Activated naive CD4-positive, alpha-beta T cell treated with anti-CD3 and anti-CD28 coated beads, Interleukin-2, amount 50 U/mL, for 24 hours (primary cell): ENCODE data around the gene ZBTB32.
"Not testable (repeated sequence)": the region's sequence is repeated elsewhere in the genome, so short reads cannot be mapped to it uniquely, and the experiment has no call there.

Source experiments
- H3K27ac Mint-ChIP-seq: one replicate; pipeline ENCODE4 v1.8.0; 2021; ENCODE audit warnings: mild to moderate bottlenecking, mixed read lengths
- H3K27me3 Mint-ChIP-seq: one replicate; pipeline ENCODE4 v1.8.0; 2021; ENCODE audit warnings: mixed read lengths
- H3K36me3 Mint-ChIP-seq: one replicate; pipeline ENCODE4 v1.8.0; 2021; ENCODE audit warnings: mixed read lengths
- H3K4me1 Mint-ChIP-seq: one replicate; pipeline ENCODE4 v1.8.0; 2021; ENCODE audit warnings: mixed read lengths
- H3K4me3 Mint-ChIP-seq: one replicate; pipeline ENCODE4 v1.8.0; 2021; ENCODE audit warnings: mild to moderate bottlenecking, mixed read lengths
- H3K9me3 Mint-ChIP-seq: one replicate; pipeline ENCODE4 v1.8.0; 2021; ENCODE audit warnings: mixed read lengths

The ZBTB32 gene, protein sequence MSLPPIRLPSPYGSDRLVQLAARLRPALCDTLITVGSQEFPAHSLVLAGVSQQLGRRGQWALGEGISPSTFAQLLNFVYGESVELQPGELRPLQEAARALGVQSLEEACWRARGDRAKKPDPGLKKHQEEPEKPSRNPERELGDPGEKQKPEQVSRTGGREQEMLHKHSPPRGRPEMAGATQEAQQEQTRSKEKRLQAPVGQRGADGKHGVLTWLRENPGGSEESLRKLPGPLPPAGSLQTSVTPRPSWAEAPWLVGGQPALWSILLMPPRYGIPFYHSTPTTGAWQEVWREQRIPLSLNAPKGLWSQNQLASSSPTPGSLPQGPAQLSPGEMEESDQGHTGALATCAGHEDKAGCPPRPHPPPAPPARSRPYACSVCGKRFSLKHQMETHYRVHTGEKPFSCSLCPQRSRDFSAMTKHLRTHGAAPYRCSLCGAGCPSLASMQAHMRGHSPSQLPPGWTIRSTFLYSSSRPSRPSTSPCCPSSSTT

GRCh38 chr19:35704218-35704617 lies at the start of gene ZBTB32:
TSS of gene ZBTB32 (plus strand) at chr19:35704558. CDS start at chr19:35714627, 10,069 bp downstream.
- H3K36me3 Mint-ChIP-seq, result no peaks in the 10 kb centered on the region

GRCh38 chr19:35654828-35655227 lies 49.5 kb upstream of the ZBTB32 start:
- not testable (repeated sequence) for H3K9me3 Mint-ChIP-seq, H3K4me3 Mint-ChIP-seq, H3K27ac Mint-ChIP-seq, H3K27me3 Mint-ChIP-seq
- peaks cover 29% of the 10 kb centered on the region for H3K4me1 Mint-ChIP-seq
- H3K36me3 Mint-ChIP-seq, result peaks cover 13% of the 10 kb centered on the region

More at GRCh38 chr19:35704218-35704617, at the start of gene ZBTB32:
- Mint-ChIP-seq H3K9me3 (no peaks in the 10 kb centered on the region), H3K27me3 (no peaks in the 10 kb centered on the region), H3K4me3 (no peak within 1 kb of the TSS), H3K27ac (no peak within 1 kb of the TSS), H3K4me1 (peaks cover 7% of the 10 kb centered on the region)

DNA sequence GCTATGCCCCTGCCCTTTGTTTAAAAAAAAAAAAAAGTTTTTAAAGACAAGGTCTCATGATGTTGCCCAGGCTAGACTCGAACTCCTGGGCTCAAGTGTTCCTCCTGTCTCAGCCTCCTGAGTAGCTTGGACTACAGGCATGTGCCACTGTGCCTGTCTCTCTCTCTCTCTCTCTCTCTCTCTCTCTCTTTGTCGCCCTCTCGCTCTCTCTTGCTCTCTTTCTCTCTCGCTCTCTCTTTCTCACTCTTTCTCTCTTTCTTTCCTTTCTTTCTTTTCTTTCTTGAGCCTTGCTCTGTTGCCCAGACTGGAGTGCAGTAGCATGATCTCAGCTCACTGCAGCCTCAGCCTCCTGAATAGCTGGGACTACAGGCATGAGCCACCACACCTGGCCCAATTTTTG lies 48.8 kb upstream of the ZBTB32 start:
- H3K27ac Mint-ChIP-seq, result peak overlapping the region; percentile 65
- H3K4me3 Mint-ChIP-seq, result no peak overlapping the region
- peaks cover 14% of the 10 kb centered on the region for H3K36me3 Mint-ChIP-seq
- H3K9me3 Mint-ChIP-seq, result no peaks in the 10 kb centered on the region
- no peaks in the 10 kb centered on the region for H3K27me3 Mint-ChIP-seq
- peaks cover 23% of the 10 kb centered on the region for H3K4me1 Mint-ChIP-seq

DNA sequence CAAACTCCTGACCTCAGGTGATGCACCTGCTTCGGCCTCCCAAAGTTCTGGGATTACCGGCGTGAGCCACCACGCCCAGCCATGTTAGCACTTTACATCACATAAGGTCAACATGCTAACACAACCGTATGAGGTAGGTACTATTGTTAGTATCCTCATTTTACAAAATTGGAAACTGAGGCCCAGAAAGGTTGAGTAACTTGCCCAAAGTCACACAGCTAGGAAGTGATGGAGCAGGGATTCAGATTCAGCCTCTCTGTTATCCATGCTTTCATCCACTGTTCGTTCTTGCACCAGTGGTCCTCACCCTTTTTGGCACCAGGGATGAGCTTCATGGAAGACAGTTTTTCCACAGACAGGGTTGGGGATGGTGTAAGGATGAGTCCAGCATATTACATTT lies 47.7 kb upstream of the ZBTB32 start:
- H3K4me1 Mint-ChIP-seq, result peaks cover 13% of the 10 kb centered on the region
- H3K4me3 Mint-ChIP-seq, result no peak overlapping the region
- no peak overlapping the region for H3K27ac Mint-ChIP-seq
- peaks cover 14% of the 10 kb centered on the region for H3K36me3 Mint-ChIP-seq
- no peaks in the 10 kb centered on the region for H3K9me3 Mint-ChIP-seq
- no peaks in the 10 kb centered on the region for H3K27me3 Mint-ChIP-seq

GRCh38 chr19:35657904-35658700 lies 46.3 kb upstream of the ZBTB32 start:
- no peaks in the 10 kb centered on the region for H3K9me3 Mint-ChIP-seq
- H3K27me3 Mint-ChIP-seq, result no peaks in the 10 kb centered on the region
- peaks cover 17% of the 10 kb centered on the region for H3K36me3 Mint-ChIP-seq
- no peak overlapping the region for H3K27ac Mint-ChIP-seq
- no peak overlapping the region for H3K4me3 Mint-ChIP-seq
- H3K4me1 Mint-ChIP-seq, result peaks cover 15% of the 10 kb centered on the region

- Mint-ChIP-seq H3K27ac (no peak overlapping the region), H3K36me3 (peaks cover 8% of the 10 kb centered on the region), H3K4me3 (no peak overlapping the region), H3K27me3 (no peaks in the 10 kb centered on the region), H3K4me1 (peaks cover 3% of the 10 kb centered on the region), H3K9me3 (no peaks in the 10 kb centered on the region)
Measured at GRCh38 chr19:35661995-35662340, 42.4 kb upstream of the ZBTB32 start.

DNA sequence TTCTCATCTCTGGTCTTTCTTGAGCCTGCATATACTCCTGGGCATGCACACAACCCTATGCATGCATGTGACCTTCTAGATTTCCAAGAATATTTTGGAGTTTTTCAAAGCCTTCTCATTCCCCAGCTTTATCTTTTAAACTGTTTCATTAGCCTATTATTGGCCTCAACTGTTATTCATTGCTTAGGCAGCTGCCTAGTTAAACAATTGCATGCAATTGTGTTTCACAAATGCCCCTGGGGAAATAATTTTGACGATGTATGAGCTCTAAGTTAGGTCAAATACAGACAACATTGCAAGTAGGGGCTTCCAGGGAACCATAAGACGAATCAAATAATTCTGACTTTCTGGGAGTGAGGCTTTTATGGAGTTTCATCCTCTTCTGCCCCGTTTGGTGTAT lies 40.4 kb upstream of the ZBTB32 start:
- peaks cover 3% of the 10 kb centered on the region for H3K4me1 Mint-ChIP-seq
- H3K4me3 Mint-ChIP-seq, result no peak overlapping the region
- no peak overlapping the region for H3K27ac Mint-ChIP-seq
- H3K27me3 Mint-ChIP-seq, result no peaks in the 10 kb centered on the region
- peaks cover 5% of the 10 kb centered on the region for H3K36me3 Mint-ChIP-seq
- H3K9me3 Mint-ChIP-seq, result no peaks in the 10 kb centered on the region

GRCh38 chr19:35665157-35665556 lies 39.2 kb upstream of the ZBTB32 start:
- Mint-ChIP-seq H3K4me1 (peaks cover 3% of the 10 kb centered on the region), H3K9me3 (no peaks in the 10 kb centered on the region), H3K4me3 (no peak overlapping the region), H3K27ac (no peak overlapping the region), H3K36me3 (peaks cover 3% of the 10 kb centered on the region), H3K27me3 (peaks cover 2% of the 10 kb centered on the region)

GRCh38 chr19:35665604-35666003 lies 38.8 kb upstream of the ZBTB32 start:
- H3K9me3 Mint-ChIP-seq, result no peaks in the 10 kb centered on the region
- H3K4me3 Mint-ChIP-seq, result no peak overlapping the region
- H3K27me3 Mint-ChIP-seq, result peaks cover 3% of the 10 kb centered on the region
- H3K36me3 Mint-ChIP-seq, result peaks cover 3% of the 10 kb centered on the region
- H3K4me1 Mint-ChIP-seq, result peaks cover 3% of the 10 kb centered on the region
- no peak overlapping the region for H3K27ac Mint-ChIP-seq

GRCh38 chr19:35666251-35666913 lies 38.0 kb upstream of the ZBTB32 start, which contains the start of gene UPK1A:
TSS of gene UPK1A (plus strand) at chr19:35666517. CDS start at chr19:35666813, 296 bp downstream.
- Mint-ChIP-seq H3K4me1 (peaks cover 3% of the 10 kb centered on the region), H3K4me3 (no peak within 1 kb of the TSS), H3K9me3 (no peaks in the 10 kb centered on the region), H3K36me3 (peaks cover 3% of the 10 kb centered on the region), H3K27ac (no peak within 1 kb of the TSS), H3K27me3 (peaks cover 4% of the 10 kb centered on the region)

DNA sequence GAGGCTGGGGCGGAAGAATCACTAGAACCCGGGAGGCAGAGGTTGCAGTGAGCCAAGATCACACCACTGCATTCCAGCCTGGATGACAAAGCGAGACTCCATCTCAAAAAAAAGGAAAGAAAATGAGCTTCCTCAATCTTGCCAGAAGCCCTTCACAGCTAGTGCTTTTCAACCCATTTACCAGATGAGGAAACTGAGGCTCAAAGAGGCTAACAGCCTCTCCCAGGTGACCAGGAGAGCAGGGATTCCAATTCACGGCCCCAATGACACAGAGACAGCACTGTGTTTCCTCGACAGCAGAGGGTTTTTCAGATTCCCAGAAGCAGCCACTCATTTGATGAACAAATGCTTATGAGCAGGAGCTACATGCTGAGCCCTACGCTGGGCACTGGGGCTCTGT lies 34.8 kb upstream of the ZBTB32 start:
- Mint-ChIP-seq H3K36me3 (no peaks in the 10 kb centered on the region), H3K27ac (no peak overlapping the region), H3K4me3 (no peak overlapping the region), H3K9me3 (no peaks in the 10 kb centered on the region), H3K4me1 (peaks cover 8% of the 10 kb centered on the region), H3K27me3 (peaks cover 10% of the 10 kb centered on the region)

GRCh38 chr19:35669974-35670373 lies 34.4 kb upstream of the ZBTB32 start:
- Mint-ChIP-seq H3K9me3 (no peaks in the 10 kb centered on the region), H3K4me3 (no peak overlapping the region), H3K36me3 (no peaks in the 10 kb centered on the region), H3K27me3 (peaks cover 10% of the 10 kb centered on the region), H3K4me1 (peaks cover 8% of the 10 kb centered on the region), H3K27ac (no peak overlapping the region)

GRCh38 chr19:35670686-35671085 lies 33.7 kb upstream of the ZBTB32 start:
- H3K27me3 Mint-ChIP-seq, result peaks cover 10% of the 10 kb centered on the region
- peaks cover 8% of the 10 kb centered on the region for H3K4me1 Mint-ChIP-seq
- H3K4me3 Mint-ChIP-seq, result no peak overlapping the region
- no peaks in the 10 kb centered on the region for H3K9me3 Mint-ChIP-seq
- H3K36me3 Mint-ChIP-seq, result no peaks in the 10 kb centered on the region
- H3K27ac Mint-ChIP-seq, result no peak overlapping the region

DNA sequence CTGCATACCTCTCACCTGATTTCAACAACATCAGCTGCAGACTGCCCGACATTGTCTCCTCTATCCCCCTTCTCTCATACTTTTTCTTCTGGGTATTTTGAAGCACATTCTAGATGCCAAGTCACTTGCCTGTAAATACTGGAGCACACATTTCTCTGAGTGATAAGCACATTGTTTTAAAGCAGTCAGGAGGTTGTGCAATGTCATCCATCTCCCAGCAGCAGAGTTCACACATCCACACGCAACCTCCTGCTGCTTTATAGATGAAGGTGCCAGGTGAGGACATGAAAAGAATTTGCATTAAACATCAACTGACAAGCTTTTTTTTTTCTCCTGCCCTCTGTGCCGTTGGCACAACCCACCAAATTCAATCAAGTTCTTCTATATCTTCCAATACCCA lies 32.5 kb upstream of the ZBTB32 start:
- no peaks in the 10 kb centered on the region for H3K36me3 Mint-ChIP-seq
- no peak overlapping the region for H3K4me3 Mint-ChIP-seq
- peaks cover 8% of the 10 kb centered on the region for H3K4me1 Mint-ChIP-seq
- peak overlapping the region; percentile 57 for H3K27ac Mint-ChIP-seq
- H3K27me3 Mint-ChIP-seq, result peaks cover 12% of the 10 kb centered on the region
- H3K9me3 Mint-ChIP-seq, result no peaks in the 10 kb centered on the region

GRCh38 chr19:35673121-35673804 lies 31.1 kb upstream of the ZBTB32 start:
- peaks cover 12% of the 10 kb centered on the region for H3K27me3 Mint-ChIP-seq
- no peak overlapping the region for H3K27ac Mint-ChIP-seq
- H3K4me1 Mint-ChIP-seq, result peaks cover 8% of the 10 kb centered on the region
- H3K36me3 Mint-ChIP-seq, result no peaks in the 10 kb centered on the region
- no peaks in the 10 kb centered on the region for H3K9me3 Mint-ChIP-seq
- H3K4me3 Mint-ChIP-seq, result peak overlapping the region; percentile 70
